HG02588 (cell line): Measurements from ENCODE around the gene TENM3.

ENCODE experiments used
- ATAC-seq: cut with Tn5 transposase; IDR thresholded peaks from one replicate; pipeline ENCODE4 v1.9.1; 2021; ENCODE audit warnings: mild to moderate bottlenecking, moderate library complexity; ENCODE audit not compliant: unreplicated experiment

Gene TENM3

DNA sequence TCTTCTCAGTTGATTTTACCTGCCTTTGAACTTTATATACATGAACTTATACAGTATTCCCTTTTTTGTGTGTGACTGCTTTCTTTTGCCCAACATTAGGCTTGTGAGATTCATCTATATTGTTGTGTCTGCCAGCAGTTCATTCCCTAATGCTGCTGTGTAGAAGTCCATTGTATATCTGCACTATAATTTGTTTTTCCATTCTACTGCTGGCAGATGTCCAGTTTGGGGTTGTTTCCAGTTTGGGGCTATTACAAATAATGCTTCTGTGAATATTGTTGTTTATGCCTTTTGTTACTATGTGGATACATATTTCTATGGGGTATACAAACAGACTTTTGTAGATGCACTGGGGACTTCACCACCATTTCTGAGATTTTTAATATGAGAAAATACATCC is 405.6 kb downstream of the TENM3 start:
- ATAC-seq, result no peak

DNA sequence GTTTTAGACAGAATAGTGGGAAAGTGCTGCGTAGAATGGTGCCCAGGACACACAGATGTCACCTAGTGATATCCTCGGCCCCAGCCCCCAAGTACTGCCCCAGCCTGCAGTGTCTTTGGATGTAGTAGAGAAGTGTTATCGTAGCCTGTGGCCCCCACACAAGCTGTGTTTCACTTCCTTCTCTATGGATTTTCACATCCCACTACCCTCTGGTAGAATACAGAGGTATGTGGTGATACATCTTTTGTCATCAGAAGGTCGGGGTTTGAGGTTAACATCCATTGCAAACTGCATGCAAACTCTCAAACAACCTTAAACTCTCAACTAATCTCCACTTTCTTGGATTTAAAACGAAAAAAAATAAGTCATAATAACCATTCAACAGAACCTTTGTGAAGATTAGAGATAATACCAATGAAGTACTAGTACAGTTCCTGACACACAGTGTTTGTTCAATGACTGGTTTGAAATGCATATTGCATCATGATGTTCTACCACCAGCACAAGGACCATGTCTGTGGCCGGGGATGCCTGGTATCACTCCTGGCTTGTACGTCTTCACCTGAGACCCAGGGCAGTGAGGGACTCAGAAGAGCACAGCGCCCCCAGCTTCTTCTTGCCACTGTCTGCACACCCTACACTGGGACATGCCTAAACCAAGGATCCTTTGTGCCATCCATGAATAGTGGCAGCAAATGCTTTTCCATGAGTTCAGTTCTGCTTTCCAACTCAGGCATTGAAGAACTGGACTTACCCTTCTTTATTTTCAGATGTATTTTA is 406.7 kb downstream of the TENM3 start:
- no peak for ATAC-seq

DNA sequence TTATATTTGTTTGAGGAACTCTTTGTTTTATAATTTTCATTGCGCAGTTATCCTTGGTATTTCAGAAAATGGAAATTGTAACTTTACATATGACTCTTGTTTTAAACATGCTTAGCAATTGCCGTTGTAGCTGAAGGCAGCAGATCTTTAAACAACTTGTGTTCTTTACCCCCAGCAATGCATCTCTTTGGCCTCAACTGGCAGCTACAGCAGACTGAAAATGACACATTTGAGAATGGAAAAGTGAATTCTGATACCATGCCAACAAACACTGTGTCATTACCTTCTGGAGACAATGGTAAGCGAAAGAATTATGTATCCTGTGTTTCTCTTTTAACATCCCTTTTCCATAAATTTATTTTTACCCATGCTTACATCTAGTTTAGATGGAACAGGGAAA is 410.4 kb downstream of the TENM3 start:
- no peak for ATAC-seq

DNA sequence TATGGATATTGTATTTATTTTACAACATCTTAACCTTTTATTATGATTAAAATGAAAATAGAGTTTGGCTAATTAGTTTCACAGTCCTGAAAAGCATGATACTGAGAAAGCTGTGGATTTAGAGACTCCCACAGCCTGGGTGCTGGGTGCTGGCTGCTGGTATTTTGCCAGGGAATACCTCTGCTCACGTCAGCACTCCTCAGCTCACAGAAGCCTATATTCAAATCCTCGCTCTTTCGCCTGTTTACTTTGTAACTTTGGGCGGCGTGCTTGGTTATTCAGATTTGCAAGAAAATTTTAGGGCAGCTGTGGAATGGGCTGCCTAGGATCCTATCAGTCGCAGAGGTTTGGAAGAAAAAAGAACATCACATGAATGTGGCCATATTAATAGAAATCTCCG is 412.1 kb downstream of the TENM3 start:
- no peak for ATAC-seq

DNA sequence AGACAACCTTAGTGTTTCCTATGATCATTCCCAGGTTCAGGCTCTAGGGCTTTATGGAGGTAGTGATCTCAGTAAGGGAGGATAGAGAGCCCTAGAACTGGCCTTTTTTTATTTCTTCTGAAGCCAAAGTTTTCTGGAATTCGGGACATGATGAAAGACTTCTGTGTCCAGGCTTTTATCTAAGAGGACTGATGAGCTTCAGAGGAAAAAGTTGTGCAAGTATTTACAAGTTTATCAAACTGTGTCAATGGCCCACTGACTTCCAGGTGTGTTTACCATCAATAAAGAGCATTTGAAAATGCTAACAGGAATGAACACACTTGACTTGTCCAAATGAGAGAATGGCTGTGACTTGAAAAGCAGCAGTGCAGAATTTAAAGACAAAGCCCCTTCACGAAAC is 419.3 kb downstream of the TENM3 start:
- no peak for ATAC-seq

GRCh38 chr4:182671231-182671630 is 428.0 kb downstream of the TENM3 start:
- no peak for ATAC-seq

DNA sequence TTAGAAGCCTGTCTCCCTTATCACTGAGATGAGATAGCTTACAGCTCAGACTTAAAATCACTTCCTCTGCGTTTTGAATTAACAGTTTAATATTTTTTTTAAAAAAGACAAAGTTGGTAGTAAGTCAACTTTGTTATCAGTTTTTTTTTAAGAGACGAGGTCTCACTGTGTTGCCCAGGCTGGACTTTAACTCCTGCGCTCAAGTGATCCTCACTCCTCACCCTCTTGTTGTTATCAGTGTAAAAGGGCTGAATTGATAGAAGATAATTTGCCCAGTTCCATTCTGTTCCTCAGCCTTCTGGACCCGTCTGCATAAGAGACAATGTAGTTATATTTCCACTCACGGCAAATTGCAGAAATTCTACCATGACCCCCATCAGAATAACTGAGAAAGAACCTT is 428.5 kb downstream of the TENM3 start:
- no peak for ATAC-seq

DNA sequence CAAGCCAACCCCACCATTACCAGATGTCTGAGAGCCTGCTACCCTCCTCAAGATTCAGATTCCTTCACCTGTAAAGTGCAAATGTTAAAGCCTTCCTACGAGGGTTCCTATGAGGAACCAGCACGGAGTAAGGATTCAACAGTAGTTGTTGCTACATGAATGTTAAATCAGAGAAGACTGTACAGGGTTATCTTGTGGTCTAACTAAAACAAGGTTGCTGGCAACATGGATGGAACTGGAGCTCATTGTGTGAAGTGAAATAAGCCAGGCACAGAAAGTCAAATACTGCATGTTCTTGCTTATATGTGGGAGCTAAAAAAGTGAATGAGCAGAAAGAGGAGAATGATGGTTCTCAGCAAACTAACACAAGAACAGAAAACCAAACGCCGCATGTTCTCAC is 435.4 kb downstream of the TENM3 start:
- no peak for ATAC-seq

DNA sequence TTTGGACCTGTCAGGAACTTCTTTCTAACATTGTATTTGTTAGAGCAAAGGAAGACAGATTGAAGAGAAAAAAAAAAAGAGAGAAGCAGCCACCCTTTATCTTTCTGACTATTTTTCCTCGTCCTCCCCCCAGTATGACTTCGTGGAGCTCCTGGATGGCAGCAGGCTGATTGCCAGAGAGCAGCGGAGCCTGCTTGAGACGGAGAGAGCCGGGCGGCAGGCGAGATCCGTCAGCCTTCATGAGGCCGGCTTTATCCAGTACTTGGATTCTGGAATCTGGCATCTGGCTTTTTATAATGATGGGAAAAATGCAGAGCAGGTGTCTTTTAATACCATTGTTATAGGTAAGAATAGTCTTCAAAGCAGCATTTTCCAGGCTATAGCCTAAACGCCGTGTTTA is 436.3 kb downstream of the TENM3 start:
- no peak for ATAC-seq

GRCh38 chr4:182680234-182680653 is 437.0 kb downstream of the TENM3 start:
- ATAC-seq, result no peak

GRCh38 chr4:182683661-182684060 is 440.5 kb downstream of the TENM3 start:
- ATAC-seq, result no peak

DNA sequence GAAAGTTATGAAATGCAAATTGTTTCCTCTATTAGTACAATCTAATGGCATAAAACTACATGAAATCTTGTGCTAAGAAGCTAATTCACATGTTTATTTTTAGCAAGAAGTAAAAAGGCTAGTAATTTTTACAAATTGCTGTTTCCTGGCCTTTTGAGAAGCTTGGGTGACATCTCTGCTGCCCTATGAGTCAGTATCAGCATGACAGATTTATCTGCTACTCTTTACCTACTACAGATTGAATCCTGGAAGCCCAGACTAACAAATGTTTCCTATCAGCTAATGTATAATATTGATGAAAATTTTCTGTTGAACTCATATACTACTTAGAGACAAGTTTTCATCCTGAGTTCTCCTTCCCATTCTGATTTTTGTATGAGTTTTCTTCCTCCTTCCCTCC is 441.6 kb downstream of the TENM3 start:
- no peak for ATAC-seq

DNA sequence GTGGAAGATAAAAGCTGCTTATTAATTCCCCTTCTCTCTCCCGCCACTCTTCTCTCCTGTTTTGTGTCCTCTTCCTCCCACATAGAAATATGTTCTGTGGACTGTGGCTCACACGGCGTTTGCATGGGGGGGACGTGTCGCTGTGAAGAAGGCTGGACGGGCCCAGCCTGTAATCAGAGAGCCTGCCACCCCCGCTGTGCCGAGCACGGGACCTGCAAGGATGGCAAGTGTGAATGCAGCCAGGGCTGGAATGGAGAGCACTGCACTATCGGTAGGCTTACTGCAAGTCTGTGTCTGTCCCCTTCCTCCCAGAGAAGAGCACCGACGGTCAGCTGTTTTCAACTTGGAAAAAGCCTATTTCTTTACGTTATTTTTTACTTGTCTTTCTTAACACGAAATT is 444.9 kb downstream of the TENM3 start:
- no peak for ATAC-seq

DNA sequence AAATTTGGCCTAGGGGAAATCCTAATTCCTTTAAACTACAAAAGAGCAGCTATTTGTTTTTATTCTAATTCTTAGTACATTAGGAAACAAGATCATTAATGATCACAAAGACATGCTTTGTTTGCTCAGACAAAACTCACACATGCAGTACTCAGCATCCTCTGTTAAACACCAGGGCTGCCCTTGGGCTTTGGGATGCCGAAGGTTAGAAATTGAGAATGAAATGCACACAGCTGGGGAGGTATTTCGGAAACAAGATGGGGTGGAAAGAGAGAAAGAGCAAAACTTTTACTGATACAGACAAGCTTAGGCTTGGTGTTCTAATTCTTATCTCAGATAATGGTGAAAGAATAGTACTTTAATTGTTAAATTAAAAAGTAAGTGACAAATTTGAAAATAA is 451.3 kb downstream of the TENM3 start:
- no peak for ATAC-seq

DNA sequence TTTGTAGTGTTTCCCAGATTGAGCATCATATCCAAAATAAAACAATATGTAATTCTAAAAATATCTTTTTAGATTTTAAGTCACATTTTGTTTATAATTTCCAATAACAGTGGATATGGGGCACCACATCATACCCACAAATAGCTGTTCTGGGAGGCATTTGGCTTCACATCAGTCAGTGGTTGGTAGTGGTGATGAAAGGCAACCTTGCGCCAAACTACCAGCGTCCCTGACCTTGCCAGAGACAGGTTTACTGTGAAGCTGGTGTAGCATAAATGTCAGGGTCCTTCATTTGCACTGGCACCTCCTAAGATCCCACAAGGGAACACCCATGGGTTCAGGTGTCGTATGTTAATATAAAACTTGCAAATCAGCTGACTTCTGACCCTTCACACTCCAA is 451.8 kb downstream of the TENM3 start:
- no peak for ATAC-seq

DNA sequence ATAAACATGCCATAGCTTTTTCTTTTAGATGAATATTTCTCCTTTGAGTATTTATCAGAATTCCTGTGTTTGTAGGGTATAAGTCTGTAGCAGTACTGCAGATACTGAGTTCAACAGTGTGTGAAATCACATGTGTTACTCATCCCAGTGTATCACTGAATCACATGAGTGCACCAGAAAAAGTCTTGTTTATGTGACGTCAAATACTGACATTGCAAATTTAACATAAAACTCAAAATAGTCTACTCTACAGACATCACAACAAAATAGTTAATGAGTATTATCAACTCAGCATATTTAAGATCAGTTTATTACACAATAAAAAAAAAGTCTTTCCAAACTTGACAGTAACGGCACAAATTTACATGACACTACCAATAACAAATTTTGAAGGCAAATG is 452.6 kb downstream of the TENM3 start:
- ATAC-seq, result no peak

DNA sequence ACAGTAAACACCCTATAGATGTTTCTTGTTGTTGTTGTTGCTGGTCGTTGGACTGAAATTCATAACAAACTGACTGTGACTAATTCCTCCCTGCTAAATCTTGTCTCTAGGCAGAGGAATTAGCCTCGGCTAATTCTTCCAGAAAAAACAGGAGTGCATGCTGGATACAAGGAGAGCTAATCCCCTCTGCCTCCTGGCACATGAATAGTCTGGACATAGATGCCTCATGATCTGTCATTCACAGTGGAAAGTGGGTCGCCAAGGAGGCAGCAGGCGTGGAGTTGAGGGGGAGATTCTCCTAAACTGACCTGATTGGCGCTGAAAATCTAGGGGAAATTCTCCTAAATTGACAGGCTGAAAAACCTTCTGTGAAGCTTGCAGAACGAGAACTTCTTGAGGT is 453.9 kb downstream of the TENM3 start:
- no peak for ATAC-seq

GRCh38 chr4:182698212-182698611 is 455.0 kb downstream of the TENM3 start:
- ATAC-seq, result no peak

DNA sequence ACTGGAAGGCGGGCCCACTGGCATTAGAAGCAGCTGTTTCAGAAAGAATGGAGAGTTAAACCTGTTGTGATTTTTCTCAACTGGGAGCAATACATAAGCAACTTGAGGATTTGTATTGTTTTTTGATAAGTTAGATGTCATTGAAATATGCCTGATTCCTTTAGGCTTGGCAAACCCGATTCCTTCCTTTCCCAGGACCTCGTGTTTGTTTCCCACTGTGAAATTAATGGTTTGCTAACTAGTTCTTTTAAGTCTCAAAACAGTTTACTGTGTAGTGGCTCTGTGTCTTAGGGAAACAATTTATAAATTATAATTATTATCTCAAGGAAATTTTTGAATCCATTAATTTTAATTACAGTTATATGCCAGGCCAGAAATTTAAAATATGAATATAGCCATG is 456.0 kb downstream of the TENM3 start:
- no peak for ATAC-seq

GRCh38 chr4:182699795-182700194 is 456.6 kb downstream of the TENM3 start:
- ATAC-seq, result no peak

GRCh38 chr4:182700362-182701160 is 457.4 kb downstream of the TENM3 start:
- ATAC-seq, result no peak

DNA sequence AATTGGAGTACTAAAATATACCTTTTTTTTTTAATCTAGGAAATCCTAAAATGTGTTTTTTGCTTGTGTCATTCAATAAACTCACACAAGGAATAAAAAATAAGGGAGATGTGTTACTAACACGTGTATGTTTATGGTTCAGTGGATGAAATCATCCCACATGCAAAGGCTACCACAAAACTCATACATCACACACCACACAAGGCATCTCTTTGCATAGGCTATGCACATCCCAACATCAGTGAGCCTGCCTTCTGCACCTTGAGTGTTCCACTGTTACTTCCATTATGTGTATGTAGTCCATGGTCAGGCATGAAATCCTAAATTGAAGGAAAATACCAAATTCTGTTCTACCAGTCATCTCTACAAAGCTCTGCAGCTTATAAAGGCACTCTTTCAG is 460.9 kb downstream of the TENM3 start:
- ATAC-seq, result no peak
